HG03045 (cell line): ENCODE results near the gene LINC00305.

Experiments used
- ATAC-seq: cut with Tn5 transposase; IDR thresholded peaks from one replicate; pipeline ENCODE4 v1.9.1; 2021; ENCODE audit warnings: mild to moderate bottlenecking, moderate library complexity; ENCODE audit not compliant: unreplicated experiment

Gene LINC00305

DNA sequence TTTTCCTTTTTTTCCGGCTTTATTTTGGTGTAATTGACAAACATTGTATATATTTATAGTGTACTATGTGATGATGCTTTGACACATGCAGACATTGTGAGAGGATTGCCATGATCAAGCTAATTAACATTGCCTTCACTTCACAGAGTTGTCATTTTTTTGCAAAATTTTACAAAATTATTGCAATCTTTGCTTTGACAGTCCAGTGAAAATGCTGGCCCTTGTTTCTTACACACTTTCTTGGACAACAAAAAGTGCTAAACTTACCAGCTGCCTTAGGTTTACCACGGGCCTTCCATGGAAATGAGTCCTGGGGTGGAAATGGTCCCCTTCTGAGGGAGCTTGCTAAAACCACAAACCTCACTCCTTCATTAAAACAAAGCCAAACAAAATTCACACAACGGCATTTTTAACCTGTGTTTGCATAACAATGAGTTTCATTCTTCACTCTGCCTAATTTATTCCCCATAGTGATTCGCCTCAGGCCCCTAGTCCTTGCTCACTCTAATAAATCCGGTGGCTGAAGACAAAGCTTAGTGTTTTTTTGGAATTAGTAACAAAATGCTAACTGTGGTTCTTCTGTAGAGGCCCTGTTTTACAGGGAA is 32.2 kb downstream of the LINC00305 start:
- ATAC-seq = no peak

- ATAC-seq = no peak
Observed at GRCh38 chr18:64115881-64116280, 33.0 kb downstream of the LINC00305 start.

GRCh38 chr18:64111950-64112349 is 36.9 kb downstream of the LINC00305 start:
- ATAC-seq = no peak

GRCh38 chr18:64110692-64111480 is 38.0 kb downstream of the LINC00305 start:
- ATAC-seq = no peak

DNA sequence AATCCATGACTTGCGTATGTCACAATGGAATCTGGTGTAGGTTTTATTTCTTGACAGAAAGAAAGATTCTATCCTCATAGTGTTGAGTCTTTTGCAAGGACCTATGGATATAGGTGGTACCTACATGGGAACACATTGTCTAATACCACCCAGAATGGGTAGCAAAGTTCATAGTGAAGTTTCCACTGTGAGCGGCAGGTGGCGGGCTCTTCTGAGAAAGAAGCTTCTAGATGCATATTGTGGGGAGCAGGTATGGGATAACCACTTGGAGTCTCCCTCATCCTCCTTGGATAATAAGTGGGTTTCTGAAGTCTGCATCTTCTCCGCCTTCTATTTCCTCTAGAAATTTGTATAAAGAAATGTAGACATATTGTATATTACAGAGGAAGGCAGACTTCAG is 44.9 kb downstream of the LINC00305 start:
- ATAC-seq = no peak

- ATAC-seq = peak; percentile 50
Observed at GRCh38 chr18:64100116-64100922, 48.6 kb downstream of the LINC00305 start.

GRCh38 chr18:64099244-64099643 is 49.6 kb downstream of the LINC00305 start:
- no peak for ATAC-seq

DNA sequence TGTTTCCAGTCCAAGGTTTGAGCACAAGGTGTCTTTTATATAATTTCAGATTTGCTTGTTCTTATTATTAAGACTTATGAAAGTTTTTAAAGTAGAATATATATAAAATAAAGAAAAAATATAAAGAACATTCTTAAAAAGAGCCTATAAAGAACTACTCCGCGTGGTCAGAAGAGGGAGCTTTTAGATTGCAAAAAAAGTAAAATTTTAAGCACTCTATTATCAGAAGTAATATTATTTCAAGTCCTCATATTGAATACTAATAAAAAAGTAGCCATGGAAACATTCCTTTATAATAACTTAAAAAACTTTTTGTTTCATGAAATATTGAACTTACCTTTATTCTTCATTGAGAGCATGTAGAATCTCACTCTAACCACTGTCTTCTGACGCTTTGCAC is 51.4 kb downstream of the LINC00305 start:
- ATAC-seq = no peak

GRCh38 chr18:64095056-64095455 is 53.8 kb downstream of the LINC00305 start:
- ATAC-seq = no peak

DNA sequence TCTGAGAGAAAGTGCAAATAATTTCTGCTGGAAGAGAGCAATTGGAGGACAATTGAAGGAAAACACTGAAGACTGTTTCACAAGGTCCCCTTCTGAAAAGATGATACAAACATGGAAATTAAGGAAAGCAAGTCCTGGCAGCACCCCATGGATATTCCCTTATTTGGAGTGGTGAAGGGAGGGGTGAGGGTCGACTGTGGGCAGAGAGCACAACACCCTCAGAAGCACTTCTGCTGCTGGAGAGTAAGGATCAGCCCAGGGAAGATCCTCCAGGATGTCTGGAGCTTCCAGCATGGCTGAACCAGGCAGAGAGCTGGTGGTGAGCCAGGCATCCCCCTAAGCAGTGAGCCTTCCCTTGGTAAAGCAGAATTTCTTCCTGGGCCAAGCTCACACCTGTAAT is 54.7 kb downstream of the LINC00305 start:
- ATAC-seq = no peak

- ATAC-seq = no peak
Observed at GRCh38 chr18:64091526-64091925, 57.4 kb downstream of the LINC00305 start.

GRCh38 chr18:64090876-64091275 is 58.0 kb downstream of the LINC00305 start:
- no peak for ATAC-seq

- no peak for ATAC-seq
Observed at GRCh38 chr18:64083916-64084315, 65.0 kb downstream of the LINC00305 start.

- no peak for ATAC-seq
Observed at GRCh38 chr18:64082513-64082912, 66.4 kb downstream of the LINC00305 start.

DNA sequence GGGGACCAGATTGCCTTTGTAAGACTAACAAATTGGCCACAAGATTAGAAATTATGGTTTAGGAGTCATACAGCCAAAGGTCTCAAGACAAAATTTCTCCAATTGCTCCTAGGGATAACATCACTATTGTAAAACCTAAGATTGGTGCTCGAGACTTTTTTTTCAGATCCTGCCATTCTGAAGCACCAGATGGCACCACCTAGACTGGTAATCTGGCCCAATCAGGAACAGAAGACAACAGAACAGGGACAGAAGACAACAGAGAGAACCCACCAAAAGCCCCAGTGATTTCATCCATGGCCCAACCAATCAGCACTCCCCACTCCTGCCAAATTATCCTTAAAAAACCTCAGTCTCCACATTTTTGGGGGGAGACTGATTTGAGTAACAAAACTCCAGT is 66.8 kb downstream of the LINC00305 start:
- no peak for ATAC-seq

DNA sequence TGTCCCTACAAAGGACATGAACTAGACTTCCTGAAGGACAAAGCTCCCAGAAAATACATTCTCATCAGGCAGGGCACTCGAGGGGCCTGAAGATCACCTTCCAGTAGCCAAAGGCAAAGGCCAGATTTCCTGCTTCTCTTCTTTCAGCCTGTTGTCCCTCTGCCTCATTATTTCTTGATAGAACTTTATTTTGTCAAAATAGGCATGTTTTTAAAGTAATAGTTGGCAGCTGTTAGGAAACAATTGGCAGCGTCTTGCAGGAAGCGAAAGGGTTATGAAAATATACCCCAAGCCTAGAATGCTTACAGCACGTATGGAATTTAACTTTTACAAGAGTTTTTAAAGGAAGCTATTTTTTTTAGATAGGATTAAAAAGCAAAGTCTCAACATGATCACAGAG is 74.9 kb downstream of the LINC00305 start:
- no peak for ATAC-seq

DNA sequence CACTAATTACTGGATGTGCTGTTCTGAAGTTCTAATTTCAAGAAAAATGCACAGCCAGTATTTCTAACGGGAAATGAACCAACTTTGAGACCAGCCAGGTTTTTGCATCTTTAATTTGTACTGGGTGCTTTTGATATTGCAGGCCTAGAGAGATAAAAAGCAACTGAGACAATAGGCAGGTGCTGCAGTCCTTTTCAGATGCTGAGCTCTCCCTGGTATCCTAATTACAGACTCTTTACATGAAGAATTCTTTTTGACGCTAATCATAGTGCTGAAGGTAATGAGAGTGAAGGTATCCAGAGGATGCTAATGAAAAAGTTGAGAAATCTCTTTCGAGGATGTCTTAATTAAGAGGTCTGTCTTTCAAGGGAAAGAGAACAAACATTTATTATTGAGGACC is 93.9 kb downstream of the LINC00305 start:
- ATAC-seq = no peak

- no peak for ATAC-seq
Observed at GRCh38 chr18:64053246-64053645, 95.6 kb downstream of the LINC00305 start.

GRCh38 chr18:64052772-64053171 is 96.1 kb downstream of the LINC00305 start:
- ATAC-seq = no peak

DNA sequence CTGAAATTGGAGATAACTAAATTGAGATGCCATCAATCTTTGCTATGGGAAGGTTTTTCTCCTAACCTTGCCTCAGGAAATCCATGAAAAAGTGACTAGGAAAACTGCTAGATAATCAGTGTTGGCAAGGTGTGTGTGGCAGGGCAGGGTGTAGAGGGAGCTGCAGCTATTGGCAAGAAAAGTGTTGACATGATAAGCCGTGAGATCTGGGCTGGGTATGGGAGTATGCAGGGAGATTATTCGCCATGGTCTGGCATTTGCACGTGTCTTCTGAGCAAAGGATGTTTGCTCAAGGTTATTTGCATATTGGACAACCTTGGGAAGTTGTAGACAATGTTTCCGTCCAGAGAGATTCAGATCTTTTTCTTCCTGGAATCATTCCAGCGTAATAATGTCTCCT is 104.3 kb downstream of the LINC00305 start:
- no peak for ATAC-seq

DNA sequence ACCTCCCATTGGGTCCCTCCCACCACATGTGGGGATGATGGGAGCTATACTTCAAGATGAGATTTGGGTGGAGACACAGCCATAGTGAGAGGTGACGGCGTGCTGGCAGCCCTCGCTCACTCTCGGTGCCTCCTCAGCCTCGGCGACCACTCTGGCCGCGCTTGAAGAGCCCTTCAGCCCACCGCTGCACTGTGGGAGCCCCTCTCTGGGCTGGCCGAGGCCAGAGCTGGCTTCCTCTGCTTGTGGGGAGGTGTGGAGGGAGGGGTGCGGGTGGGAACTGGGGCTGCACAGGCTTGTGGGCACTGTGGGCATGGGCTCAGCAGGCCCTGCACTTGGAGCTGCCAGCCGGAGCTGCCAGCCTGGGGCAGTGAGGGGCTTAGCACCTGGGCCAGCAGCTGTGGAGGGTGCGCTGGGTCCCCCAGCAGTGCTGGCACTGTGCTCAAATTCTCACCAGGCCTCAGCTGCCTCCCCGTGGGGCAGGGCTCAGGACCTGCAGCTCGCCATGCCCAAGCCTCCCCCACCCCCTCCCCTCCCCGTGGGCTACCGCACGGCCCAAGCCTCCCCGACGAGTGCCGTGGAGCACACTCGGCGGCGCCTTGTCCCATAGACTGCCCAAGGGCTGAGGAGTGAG is 106.0 kb downstream of the LINC00305 start:
- ATAC-seq = no peak
